Activated CD8-positive, alpha-beta memory T cell treated with anti-CD3 and anti-CD28 coated beads for 24 hours (primary cell): ENCODE data around the gene WDTC1.

ENCODE experiments used
- DNase-seq: peaks from one replicate; pipeline ENCODE4 v3.0.0-alpha.2; 2020

Gene WDTC1

DNA sequence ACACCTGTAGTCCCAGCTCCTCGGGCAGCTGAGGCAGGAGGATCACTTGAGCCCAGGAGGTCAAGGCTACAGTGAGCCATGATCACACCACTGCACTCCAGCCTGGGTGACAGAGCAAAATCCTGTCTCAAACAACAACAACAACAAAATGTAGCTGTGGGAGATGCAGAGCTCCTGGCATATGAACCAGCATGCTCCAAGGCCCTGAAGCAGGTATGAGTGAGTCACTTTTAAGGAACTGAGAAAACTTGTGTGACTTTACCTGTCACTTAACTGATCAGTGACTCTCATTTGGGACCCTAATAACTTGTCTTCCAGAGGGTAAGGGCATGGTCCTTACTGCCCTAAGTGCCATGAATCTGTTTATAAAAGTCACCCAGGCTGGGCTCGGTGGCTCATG, 68.2 kb downstream of the WDTC1 start:
- no peak for DNase-seq

DNA sequence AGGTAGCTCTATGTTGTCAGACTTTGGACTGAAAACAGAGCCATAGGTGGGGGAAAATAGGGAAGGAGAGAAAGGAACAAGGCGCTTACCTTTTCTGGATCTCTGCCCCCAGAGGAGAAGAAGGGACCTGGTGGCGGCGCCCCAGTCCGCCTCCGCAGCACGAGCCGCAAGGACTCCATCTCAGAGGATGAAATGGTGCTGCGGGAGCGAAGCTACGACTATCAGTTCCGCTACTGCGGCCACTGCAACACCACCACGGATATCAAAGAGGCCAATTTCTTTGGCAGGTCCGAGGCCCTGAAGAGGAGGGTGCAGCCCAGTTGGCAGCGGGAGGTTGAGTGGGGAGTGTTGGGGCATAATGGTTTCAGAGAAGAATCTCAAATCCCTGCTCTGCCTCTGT, 69.1 kb downstream of the WDTC1 start:
- DNase-seq: no peak

DNA sequence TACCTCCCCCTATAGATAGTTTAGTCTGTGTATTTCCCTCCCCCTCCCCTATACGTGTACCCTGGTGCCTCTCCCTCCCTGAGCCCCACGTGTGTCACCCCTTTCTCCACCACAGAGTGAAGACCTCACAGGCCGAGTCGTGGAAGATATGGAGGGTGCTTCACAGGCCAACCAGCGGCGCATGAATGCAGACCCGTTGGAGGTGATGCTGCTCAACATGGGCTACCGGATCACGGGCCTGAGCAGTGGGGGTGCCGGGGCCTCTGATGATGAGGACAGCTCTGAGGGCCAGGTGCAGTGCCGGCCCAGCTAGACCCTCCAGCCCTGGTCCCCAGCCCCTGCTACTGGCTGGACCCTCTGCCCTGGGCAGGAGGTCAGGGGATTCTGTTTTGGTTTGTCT, 71.6 kb downstream of the WDTC1 start:
- DNase-seq: no peak

DNA sequence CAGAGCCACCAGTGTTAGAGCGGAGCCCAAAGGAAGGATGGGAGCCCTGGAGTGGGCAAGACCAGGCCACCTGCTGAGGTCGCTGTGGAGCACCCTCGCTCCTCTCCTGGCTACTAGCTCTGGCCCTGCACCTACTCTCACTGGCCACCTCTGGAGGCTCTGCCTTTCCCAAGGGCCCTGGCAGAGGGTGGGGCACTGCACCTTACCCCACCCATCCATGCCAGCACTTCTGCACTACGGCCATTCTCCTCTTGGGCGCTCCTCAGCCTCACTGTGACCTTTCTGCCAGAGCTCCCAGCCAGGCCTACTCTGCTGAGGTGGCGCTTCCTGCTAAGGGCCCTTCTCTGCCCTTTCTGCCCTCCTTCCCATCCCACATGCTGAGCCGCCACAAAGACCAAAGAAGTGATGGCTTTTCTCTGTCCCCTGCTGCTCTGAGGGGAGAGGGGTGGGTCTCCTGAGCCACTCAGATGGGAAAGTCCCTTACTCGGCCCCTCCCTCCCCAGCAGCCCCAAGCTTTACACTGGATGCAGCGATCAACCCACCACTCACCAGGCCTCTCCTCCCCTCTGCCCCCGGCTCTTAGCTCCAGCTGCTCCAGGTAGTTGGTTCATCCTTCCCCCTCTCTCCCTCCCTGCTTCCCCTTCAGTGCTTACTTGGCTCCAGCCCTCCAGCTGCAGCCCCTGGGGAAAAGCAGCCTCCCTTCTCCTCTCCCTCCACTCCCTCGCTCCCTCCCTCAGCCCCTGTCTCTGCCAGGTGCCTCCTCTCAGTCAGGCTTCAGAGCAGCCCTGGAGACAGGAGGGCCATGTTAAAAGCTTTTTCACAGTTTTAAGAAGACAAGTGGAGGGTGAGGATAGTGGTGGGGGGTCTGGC, 72.7 kb downstream of the WDTC1 start:
- DNase-seq: no peak

DNA sequence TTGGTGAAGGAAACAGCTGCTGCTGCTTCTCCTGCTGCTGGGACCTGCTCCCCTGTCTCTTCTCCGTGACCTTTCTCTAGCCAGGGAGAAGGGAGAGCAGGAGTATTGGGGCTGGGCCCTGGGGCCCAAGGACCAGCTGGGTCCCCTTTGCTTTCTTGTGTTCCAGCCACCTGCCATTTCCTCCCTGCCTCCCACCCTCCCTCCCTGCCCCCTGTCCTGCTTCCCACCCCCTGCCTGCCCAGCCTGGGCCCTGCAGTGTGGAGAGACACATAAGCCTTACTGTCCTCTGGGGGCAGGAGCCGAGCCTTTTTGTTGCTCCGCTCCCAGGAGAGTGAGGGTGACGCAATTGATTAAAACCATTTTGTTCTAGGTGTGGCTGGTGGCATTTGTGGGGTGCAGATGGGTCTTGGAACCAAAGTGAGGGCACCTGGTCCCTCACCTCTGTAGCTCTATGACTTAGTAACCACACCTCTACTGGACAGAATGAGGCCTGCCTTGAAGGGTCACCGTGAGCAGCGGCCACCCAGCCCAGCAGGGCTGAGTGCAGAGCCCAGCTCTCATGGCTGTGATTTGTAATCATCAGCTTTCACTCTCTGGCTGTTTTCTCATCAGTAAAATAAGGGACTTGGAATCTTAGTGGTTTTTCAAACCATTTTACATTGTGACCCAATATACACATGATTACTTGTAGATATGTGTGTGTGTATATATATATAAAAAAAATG, 73.6 kb downstream of the WDTC1 start:
- no peak for DNase-seq

DNA sequence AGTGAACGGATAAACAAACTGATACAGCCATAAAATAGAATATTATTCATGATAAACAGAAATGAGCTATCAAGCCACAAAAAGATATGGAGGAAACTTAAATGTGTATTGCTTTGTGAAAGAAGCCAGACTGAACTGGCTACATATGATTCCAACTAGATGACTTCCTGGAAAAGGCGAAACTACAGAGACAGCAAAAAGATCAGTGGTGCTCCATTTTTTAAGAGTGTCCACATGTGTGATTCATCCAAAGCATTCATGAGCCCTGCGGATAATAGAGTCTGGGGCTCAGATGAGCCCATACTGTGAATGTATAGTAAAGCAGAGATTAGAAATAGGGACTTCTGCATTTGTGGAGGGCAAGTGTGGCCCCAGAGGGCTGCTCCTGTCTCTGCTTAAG, 79.7 kb downstream of the WDTC1 start:
- no peak for DNase-seq

DNA sequence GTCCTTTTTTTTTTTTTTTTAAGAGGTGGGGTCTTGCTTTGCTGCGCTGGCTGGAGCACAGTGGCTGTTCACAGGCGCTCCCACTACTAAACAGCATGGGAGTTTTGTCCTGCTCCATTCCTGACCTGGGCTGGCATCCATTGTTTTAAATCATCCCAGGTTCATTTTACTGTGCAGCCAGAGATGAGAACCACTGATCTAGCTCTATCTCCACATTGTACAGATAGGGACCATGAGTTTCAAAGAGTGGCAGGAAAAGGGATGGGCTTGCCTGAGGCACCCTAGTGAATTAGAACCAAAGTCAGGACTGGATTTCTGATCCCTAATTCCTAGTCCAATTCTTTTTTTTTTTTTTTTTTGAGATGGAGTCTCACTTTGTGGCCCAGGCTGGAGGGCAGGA, 80.3 kb downstream of the WDTC1 start:
- no peak for DNase-seq

DNA sequence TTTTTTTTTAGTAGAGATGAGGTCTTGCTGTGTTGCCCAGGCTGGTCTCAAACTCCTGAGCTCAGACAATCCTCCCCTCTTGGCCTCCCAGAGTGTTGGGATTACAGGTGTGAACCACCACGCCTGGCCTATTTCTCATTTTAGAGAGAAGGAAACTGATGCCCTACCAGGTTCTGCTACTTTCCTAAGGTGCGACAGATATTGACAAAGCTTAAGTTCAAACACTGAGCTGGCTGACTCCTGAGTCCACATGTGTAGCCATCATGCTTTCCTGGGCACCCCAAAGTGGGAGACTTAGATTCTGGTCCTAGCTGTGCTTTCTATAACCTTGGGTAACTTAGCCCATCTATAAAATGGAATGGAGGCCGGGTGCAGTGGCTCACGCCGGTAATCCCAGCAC, 82.4 kb downstream of the WDTC1 start:
- no peak for DNase-seq

DNA sequence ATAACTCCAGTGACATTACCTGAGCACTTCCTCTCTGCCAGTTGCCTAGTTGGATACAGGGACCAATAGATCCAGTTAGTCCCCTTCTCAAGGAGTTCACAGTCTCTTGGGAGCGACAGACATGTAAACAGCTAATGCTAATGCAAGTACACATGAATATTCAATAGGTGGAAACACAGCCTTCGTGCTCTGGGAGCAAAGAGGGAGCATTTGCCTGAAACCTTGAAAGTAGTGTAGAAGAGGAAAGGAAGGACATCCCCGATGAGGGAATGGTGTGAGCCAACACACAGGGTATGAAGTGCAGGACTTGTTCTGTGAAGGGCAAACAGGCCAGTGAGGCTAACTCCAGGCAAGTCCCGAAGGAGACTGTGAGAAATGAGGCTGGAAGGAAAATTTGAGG, 83.7 kb downstream of the WDTC1 start:
- DNase-seq: no peak

DNA sequence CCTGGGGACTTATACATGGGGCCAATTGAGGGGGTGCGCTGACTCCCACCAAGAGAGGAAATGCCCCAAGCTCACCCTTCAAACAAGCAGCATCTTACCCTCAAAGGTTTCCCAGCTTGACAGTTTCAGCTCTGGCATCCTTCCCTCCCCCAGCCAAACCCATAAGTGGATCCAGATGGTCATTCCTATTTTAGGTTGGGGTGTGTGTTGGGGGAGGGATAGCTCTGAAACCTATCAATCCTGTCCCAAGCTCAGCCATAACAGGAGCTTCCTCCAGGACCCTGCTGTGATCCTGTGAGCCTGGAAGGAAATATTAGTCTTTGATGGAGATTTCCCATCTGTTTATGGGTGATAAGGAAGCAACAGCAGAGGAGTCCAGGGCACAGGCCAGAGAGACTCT, 84.2 kb downstream of the WDTC1 start:
- DNase-seq: no peak

DNA sequence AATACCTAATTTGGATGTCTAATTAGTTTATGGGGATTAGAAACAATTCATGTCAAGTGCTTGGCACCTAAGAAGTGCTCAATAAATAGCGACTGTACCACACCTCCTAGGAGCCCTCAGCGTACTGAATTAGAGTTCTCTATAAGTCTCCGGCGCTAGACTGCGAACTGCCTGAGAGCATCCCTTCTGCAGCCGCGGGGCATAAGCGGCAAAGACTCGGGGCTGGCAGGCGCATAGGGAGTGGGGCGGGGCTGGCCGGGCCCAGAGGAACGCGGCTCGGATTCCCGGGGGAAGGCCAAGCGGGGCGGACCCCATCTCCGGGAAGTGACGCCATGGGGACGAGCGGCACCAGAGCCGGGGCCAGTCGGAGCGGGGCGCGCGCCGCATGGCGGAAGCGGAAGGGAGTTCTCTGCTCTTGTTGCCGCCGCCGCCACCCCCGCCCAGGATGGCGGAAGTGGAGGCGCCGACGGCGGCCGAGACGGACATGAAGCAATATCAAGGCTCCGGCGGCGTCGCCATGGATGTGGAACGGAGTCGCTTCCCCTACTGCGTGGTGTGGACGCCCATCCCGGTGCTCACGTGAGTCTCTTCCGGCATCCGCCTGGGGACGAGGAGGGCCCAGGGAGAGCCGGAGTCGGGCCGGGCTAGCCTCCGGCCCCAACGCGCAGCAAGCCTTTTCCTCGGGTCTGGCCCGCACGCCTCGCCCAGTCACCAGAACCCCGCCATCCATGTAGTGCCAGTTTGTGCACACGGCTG, 87.6 kb downstream of the WDTC1 start, which contains the start of gene TMEM222:
TMEM222 (plus strand) TSS at position 351 of the 756 bp plus-strand sequence; CDS start at position 386, 35 bp downstream.
- peak; percentile 99 for DNase-seq

DNA sequence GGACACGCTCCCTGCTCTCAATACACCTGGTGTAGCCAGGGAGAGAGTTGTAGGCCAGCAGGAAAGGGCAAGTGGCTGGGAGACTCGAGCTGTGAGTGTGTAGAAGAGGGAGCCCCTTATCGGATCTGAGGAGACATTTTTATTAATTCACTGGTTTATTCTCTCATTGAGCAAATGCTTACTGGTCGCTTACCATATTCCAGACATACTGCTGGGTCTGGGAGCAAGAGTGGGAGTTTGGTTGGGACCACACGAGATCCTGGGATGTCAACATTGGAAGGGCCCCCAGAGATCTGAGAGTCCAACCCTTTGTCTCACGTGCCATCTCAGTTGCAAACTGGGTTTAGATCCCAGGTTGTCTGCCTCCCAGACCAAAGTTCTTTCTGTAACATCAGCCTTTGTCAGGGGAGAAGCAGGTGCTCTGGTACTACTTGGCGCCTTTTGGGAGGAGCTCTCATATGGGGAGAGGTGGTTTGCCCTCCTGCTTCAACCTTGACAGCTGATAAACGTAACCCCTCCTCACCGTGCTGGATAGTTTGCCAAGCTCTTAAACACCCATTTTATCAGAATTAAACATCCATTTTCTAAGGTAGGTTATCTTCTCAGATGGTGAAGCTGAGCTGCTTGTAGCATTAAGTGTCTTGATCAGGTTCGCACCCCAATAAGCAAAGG, 88.3 kb downstream of the WDTC1 start:
- DNase-seq: no peak

DNA sequence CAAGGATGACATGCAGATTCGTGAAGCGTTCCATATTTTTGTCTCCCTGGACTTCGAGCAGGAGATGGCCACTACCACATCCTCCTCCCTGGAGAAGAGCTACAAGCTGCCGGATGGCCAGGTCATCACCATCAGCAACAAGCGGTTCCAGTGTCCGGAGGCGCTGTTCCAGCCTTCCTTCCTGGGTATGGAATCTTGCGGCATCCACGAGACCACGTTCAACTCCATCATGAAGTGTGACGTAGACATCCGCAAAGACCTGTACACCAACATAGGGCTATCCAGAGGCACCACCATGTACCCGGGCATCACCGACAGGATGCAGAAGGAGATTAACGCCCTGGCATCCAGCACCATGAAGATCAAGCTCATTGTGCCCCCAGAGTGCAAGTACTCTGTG, 90.9 kb downstream of the WDTC1 start:
- DNase-seq: no peak

DNA sequence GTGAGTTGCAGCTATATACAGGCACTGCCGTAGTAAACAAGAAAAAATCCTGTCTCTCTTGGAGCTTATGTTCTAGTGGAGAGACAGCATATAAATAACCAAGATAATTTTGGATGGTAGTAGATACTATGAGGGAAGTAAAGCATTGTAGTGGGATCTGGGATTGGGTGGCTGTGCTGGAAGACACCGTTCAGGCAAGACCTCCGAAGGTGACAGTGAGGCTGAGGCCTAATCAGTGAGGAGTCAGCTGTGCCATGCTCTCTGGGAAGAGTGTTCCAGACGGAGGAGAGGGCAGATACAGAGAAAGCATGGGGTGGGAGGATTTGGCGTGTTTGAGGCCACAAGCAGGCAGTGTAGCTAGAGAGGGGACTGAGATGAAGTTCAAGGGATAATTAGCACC, 93.5 kb downstream of the WDTC1 start:
- no peak for DNase-seq

DNA sequence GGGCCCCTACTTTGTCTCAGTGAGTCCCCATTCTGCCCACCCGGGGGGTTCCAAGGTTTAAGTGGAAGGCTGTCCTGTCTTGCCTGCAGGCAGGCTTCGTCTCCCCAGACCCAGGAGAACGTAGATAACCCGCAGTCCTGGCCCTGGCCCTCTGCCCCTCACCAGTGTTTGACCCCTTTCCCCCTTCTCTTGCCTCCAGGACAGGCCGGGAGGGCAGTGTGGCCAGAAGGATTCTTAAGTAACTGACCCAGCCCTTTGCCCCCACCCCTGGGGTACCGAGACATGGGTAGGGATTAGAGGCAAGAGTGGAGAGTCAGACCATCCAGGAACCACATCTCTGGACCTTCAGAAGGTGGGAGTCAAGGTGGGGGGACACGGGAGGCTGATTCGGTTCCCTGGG, 96.4 kb downstream of the WDTC1 start:
- DNase-seq: no peak

DNA sequence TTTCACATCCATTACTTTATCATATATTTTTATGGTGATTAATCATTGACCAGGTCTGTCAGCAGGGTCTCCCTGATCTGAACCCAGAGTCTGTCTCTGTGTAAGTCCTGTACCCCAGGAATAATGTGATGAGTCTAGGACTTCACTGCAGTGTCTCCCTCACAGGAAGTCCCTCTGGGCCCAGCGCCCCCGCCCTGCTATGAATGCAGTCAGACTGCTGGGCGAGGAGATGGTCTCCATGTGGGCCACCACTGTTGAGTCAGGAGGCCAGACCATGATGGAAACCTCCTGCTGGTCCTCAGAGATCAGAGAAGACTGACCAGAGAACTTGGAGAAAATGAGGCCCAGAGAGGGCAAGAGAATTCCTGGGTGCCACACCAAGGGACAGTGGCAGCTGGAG, 97.0 kb downstream of the WDTC1 start:
- no peak for DNase-seq

DNA sequence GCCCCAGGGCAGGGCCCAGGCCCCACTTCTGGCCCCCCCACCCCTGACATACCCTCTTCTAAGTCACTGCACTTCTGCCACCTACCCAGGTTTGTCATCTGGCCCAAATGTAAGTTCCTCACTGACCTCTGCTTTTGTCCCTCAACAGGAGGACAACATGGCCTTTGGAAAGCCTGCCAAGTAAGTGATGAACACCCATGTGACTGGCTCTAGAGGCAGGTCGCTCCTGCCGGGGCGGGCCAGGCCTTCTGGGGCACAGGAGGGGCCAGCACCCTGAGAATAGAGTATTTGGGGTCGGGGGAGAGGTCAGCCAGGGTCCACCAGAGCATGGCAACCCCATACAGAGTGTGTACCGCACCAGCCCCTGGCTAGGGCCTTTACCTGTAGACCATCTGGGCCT, 97.5 kb downstream of the WDTC1 start:
- DNase-seq: no peak

DNA sequence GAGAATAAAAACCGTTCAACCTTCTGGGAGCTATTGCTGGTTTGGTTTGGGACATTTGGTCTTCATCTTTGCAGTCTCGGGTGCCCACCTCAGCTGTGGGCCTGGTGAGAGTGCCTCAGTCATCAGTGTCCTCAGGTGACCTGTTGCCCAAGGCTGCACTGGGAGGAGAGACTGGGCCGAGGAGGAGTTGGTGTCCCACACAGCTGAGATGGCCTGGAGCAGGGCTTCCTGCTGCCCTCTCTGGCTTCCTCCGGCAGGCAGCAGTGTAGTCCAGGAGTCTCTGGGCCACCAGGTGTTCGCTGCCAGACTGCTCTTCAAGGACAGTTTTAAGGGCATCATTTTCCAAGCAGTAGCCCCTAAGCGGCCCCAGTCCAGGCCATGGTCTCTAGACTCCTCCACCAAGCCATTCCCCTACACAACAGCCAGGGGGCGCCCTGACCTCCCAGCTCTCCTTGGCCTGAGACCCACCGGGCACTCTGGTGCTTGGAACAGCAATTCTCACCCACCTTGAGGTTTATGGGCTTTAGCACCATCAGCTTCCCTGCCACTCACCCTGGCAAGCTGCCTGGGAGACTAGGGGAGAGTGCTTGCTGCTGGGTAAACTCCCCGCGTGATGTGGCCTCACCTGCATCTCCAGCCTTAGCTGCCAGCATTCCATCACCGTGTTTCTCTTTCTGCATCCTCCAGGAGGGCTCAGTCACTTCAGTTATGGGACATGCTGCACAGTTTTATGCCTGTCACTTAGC, 98.3 kb downstream of the WDTC1 start:
- DNase-seq: peak; percentile 80

DNA sequence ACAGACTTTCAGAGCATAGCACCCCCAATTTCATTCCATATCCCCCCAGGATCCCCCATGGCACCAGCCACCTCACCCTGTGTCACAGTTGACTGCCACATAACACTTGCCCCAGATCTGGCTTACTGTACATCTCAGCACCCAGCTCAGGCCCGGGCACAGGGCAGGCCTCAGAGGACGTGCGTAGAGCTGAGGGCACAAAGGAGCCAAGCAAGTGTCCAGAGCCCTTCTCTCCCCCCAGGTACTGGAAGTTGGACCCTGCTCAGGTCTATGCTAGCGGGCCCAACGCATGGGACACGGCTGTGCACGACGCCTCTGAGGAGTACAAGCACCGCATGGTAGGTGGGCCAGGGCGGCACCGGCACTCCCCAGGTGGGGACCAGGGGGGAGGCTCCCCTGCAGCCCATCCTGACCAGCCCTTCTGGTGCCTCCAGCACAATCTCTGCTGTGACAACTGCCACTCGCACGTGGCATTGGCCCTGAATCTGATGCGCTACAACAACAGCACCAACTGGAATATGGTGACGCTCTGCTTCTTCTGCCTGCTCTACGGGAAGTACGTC, 99.4 kb downstream of the WDTC1 start:
- DNase-seq: no peak

DNA sequence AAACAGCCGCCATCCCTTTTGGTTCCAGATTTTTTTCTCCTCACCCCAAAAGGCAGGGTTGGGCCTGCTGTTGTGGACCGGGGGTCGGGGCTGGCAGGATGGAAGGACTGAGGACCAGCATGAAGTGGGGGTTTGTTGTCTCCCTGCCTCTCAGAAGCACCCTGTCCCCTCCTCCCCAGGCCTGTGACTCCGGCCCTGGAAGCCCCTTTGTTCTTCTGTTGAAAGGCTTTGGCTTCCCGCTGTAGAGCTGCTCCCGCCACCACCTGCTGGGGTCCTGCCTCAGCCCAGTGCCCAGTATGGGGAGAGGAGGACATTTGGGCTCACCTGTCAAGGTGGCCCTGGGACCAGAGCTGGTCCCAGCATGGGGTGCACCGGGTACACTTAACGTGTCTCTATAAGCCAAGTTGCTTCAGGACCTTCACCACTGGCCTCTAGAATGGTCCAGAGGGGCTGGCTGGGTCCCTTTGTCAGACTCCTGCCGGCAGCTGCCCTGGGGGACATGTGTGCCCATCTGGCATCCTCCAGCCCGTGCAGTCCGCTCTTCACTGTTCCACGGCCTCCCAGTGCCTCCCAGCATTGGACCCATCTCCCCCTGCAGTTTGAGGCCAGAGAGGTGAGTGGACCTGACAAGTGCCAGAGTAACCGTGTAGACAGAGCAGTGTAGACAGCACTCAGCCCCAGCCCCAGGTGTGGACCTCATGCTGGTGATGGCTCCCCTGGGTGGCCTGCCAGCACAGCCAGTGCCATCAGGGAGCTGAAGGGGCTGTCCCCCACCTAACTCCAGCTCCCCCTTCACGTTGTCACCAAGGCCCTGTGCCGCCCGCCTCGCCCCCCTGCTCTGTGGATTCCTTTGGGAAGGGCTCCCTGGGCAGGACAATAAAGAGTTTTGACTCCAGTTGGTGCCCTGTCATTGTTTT, 101.3 kb downstream of the WDTC1 start:
- DNase-seq: no peak

DNA sequence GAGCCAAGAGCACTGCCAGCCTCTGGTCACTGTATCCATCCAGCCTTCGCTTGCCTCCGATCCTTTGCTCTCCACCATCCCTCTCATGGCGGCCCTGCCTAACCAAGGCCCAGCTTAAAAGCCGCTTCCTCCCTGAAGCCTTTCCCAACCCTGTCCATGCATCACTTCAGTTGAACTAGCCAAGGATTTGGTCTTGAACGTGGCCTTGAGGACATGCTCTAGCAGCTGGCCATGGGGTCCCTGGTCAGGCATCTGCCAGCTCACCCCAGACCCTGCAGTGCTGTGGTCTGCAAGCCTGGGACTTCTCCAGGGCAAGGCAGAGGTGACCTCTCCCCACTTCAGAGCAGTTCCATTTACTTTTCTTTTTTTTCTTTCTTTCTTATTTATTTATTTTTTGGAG, 102.3 kb downstream of the WDTC1 start:
- DNase-seq: no peak
